ENCODE data around the gene SLIT2. TPM values are rescaled to one million over a fixed set of nuclear protein-coding genes. Genes with fewer than 3 reads are reported as not detected.
A peak's percentile ranks its signal among the peaks of the same experiment; 100 is the strongest.

Gene SLIT2
- total RNA-seq, 1 experiment from 2014 or later, result 0.29 TPM

DNA sequence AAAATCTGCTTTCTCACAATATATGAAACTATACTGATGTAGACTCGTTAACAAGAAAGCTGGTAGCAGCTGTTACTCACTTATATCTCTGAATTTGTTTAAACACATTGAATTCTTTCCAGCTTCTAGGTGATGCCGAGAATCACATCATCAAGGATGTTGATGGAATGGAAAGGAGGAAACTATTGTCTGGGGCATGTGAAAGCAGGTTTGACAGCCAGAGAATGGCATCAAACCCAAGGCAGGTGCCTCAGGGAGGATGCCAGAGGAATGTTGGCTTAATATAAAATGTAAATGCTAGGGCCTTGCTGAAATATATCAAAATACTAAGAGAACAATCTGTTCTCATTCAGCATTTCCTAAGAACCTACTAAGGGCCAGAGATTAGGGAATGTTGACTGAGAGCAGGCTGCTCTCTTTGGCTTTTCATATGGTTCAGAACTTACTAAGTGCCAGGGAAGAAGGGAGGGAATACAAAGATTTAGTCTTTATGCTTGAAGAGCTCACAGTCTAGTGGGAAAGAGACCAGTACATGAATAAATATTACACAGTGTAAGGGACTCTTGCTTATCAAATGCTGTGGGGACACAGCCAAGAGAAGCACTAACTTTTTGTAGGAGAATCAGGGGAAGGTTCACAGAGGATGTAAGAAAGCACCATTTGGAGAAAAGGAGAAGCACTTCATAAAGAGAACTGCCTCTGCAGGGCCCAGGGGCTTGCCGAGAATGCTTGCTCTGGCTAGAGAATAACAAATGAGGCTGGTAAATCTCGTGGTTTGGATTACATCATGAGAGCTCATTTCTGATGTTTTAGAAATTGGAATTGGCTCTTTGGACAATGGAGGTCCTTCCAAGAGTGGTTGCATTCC is 14.7 kb downstream of the SLIT2 start:
- DNase-seq (ENCODE audit: low read depth), result no peak

- no peak for DNase-seq (ENCODE audit: low read depth)
Measured at GRCh38 chr4:20268028-20268427, 16.3 kb downstream of the SLIT2 start.

GRCh38 chr4:20269320-20269719 is 17.6 kb downstream of the SLIT2 start:
- DNase-seq (ENCODE audit: low read depth), result no peak

GRCh38 chr4:20271950-20272349 is 20.2 kb downstream of the SLIT2 start:
- no peak for DNase-seq (ENCODE audit: low read depth)

GRCh38 chr4:20272411-20272872 is 20.7 kb downstream of the SLIT2 start:
- peak; percentile 18 for DNase-seq (ENCODE audit: low read depth)

GRCh38 chr4:20273793-20274192 is 22.1 kb downstream of the SLIT2 start:
- DNase-seq (ENCODE audit: low read depth), result no peak

- DNase-seq (ENCODE audit: low read depth), result no peak
Measured at GRCh38 chr4:20276848-20277247, 25.1 kb downstream of the SLIT2 start.

- no peak for DNase-seq (ENCODE audit: low read depth)
Measured at GRCh38 chr4:20278195-20278594, 26.5 kb downstream of the SLIT2 start.

DNA sequence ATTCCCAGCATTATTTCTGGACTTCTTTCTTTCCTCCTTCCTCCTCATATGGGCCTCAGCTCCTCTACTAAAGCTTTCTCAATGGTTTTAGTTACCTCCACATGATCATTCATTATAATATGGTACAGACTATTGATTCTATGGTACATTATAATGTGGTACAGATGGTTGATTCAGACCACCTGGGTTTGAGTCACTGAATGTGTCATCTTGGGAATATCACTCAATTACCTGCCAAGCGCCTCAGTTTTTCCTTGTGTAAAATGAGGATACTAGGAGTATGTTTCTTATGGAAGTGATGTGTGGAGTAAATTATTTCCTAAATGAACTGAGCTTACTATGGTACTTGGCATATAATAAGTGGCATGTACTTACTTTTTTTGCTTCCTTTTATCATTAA is 27.7 kb downstream of the SLIT2 start:
- DNase-seq (ENCODE audit: low read depth), result no peak

DNA sequence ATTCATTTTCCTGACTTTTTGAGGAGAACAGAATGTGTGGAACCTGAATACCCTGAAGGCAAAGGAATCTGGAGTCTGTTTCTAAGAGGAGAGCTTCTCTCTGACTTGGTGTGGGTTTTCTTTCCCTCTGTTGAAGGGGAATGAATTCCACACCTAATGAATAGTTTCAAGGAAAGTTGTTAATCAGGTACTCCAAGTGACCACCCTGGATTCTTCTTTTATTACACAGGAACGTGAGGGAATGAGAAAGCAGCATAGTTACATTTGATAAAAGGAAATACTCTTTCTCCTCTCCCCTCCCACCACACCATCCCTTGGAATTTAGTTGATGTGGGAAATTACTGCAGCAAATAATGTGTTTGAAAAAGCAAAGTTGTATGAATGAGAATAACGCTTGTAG is 29.7 kb downstream of the SLIT2 start:
- no peak for DNase-seq (ENCODE audit: low read depth)

- DNase-seq (ENCODE audit: low read depth), result no peak
Measured at GRCh38 chr4:20283039-20283438, 31.3 kb downstream of the SLIT2 start.

DNA sequence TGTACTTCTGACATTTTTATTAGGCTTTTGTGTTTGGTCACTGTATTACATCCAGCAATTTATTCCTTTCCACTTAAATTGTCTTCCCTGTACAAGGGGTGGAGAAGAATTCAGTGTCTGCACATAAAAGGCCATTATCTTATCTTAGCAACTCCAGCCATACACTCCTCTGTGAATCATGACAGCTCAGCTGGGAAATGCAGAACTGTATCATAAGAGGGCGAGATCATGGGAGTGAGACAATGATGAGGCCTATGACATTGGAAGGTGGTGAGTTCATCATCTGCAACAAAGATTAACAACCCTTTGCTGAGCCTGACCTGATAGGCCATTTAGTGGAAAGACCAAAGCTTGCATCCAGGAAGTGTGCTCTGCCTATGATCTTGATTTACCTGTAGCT is 33.3 kb downstream of the SLIT2 start:
- DNase-seq (ENCODE audit: low read depth), result peak; percentile 20

DNA sequence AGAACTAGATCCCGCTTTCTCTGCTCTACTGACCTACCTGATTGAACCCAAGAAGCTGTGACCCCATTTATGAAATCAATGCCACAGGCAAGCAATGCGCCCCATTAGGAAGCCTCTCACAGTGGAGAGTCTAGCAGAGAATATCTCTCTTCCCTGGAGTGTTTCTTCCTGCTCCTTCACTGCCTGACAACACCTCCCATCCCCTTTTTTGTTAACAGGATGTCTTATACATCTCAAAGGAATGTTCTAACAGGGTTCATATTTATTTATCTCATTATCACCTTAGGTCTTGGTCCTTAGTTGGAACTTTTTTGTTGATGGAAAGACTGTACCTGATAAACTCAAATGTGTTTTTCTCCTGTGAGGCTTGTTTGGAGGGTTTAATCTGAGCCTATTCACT is 35.5 kb downstream of the SLIT2 start:
- DNase-seq (ENCODE audit: low read depth), result no peak

DNA sequence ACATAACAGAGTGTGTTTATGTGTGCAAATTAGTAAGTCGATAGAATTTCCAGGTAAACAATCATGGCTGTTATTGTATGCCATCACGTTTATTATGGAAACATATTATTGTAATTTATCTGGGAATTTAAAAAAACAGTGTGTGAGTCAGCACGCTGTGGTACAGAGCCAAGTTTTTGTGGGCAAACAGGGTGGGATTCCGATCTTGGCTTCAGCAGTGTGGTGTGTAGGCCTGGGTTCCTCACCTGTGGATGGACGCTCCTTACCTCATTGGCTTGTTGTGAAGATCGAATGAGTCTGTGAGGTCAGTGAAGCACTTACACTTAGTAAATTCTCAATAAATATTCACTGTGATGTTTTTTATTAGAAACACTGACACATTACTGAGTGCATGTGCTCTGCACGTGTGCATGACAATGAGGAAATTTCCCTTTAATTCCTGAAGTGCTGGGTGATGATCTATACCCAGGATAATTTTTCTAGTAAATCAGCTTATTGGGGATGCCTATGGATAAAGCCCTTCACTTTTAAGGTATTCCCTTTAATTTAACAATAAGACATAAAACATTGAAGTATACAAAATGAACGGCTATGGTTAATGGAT is 36.4 kb downstream of the SLIT2 start:
- DNase-seq (ENCODE audit: low read depth), result peak; percentile 26

DNA sequence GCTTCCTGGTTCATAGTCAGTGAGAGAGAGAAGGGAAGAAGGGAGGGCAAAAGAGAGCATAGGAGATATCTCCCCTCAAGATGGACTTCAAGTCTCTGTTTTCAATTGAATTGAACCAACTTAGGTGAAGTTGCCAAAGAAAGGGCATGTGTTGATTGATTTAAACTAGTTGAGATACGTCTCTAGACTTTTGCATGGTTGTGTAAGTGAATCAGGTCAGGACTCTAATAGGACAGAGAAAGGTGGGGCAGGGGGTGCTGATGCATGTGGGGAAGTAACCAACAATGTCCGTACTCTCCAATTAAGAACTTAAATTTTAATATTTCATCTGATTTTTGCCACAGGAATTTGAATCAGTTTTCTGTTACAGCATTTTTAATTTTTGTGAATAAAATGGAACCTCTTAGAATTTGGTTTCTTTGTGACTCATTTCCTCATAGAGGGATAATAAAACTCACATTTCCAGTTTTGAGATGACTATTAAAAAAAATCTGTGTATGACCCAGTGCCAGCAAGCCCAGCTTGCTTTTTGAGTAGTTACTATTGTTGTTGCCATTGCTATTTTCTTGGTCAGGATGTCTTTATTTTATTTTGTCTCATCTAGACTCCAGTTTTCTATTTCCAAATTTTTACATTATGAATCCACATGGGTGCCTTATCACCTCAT is 37.3 kb downstream of the SLIT2 start:
- no peak for DNase-seq (ENCODE audit: low read depth)

GRCh38 chr4:20289782-20290181 is 38.1 kb downstream of the SLIT2 start:
- no peak for DNase-seq (ENCODE audit: low read depth)

- DNase-seq (ENCODE audit: low read depth), result no peak
Measured at GRCh38 chr4:20292739-20293138, 41.0 kb downstream of the SLIT2 start.

- DNase-seq (ENCODE audit: low read depth), result no peak
Measured at GRCh38 chr4:20297261-20297660, 45.6 kb downstream of the SLIT2 start.

DNA sequence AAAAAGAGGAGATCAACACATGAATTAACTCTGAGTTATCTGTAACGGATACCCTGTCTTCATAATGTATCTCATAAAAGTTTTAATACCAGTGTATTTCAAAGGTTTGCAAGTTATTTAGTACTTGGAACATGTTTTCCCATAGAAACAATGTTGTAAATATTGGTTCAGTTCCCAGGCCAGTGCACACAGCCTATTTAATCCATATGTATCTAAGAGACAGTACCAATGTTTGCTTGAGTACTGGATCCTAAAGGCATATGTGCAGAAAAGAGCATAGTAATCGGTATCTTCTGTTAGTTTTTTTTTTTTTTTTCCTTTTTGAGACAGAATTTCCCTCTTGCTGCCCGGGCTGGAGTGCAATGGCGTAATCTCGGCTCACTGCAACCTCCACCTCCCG is 46.1 kb downstream of the SLIT2 start:
- DNase-seq (ENCODE audit: low read depth), result no peak

DNA sequence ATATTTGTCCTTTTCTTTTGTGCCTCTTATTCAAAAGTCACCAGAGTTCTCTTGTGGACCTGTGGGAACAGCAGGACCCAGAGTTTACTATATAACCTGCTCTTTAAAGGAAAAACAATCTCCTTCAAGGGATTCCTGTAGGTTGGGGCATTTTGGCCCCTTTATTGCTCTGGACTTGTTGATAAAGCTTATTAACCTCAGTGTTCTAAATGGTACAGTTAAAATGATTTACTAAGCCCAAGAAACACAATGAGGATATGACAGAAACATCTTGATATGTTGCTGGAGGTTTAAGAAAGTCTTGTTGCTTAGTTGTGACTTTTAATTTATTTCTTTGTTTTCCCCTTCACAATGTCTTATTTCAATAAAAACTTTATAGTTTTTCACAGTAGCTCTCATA is 46.8 kb downstream of the SLIT2 start:
- DNase-seq (ENCODE audit: low read depth), result no peak

DNA sequence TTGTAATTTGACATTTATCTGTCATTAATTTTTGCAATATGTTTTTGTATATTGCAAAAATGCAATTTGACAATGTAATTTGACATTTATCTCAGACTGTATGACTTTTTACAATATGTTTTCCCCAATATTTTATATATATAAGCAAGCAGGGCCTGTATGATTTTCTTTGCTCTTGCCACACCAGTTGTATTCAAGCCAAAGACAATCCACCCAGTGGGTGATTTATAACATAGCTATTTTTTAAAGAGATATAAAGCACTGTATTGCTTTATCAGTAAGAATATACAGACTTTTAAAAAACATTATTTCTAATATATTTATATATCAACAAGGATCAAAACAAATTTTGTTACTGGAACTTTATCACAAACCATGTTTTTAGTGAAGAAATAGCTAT is 47.3 kb downstream of the SLIT2 start:
- DNase-seq (ENCODE audit: low read depth), result no peak

- peak; percentile 27 for DNase-seq (ENCODE audit: low read depth)
Measured at GRCh38 chr4:20299515-20299914, 47.8 kb downstream of the SLIT2 start.

GRCh38 chr4:20301161-20301560 is 49.5 kb downstream of the SLIT2 start:
- no peak for DNase-seq (ENCODE audit: low read depth)

Measured in Daoy (cell line).